Sciatic nerve (tissue), 2 donors: ENCODE results near the gene MROH2A. TPM values are rescaled to one million over a fixed set of nuclear protein-coding genes. Genes with fewer than 3 reads are reported as not detected.

Experiments used
- ATAC-seq: fragments of 200-7000 bp; cut with Tn5 transposase; one replicate; pipeline ENCODE4 v1.9.1; 2020; ENCODE audit warnings: mild to moderate bottlenecking, moderate library complexity
- DNase-seq: peaks from one replicate; pipeline ENCODE4 v3.0.0-alpha.2; 2020; ENCODE audit warnings: low spot score
- intact Hi-C: fragments of 100-400 bp; cut with DNase I; formaldehyde crosslinking; loops from one replicate; pipeline ENCODE4 v1.14.2; 2022
- total RNA-seq: library from RNA; stranded (reverse); fragmentation: NEBNext Ultra II Directional; extraction: Animal tissue kit (Norgen Biotek cat#: 25700); gene quantifications from one replicate; pipeline ENCODE4 v1.2.1, GENCODE V29; 2021
- donor health status: DM: no; HTN: no; CAD: no.
- donor health status: DM: no; HTN: no; CAD: no.

The MROH2A gene
- total RNA-seq, 1 donor from 2014 or later: not detected

GRCh38 chr2:233816334-233816733, 38.2 kb downstream of the MROH2A start:
- intact Hi-C loops: no loop called here
- peak; percentile 19 for DNase-seq
- ATAC-seq: no peak

GRCh38 chr2:233816771-233817170, 38.6 kb downstream of the MROH2A start:
- ATAC-seq (no peak), DNase-seq (peak; percentile 41)
- intact Hi-C loops: no loop called here

GRCh38 chr2:233817361-233817911, 39.3 kb downstream of the MROH2A start:
- intact Hi-C loops: no loop called here
- ATAC-seq (no peak), DNase-seq (peak; percentile 21)

- ATAC-seq (peak; percentile 25), DNase-seq (peak; percentile 33)
- intact Hi-C loops: no loop called here
Observed at GRCh38 chr2:233817995-233818638, 40.0 kb downstream of the MROH2A start.

- intact Hi-C loops: no loop called here
- no peak for ATAC-seq
- peak; percentile 47 for DNase-seq
Observed at GRCh38 chr2:233818639-233819621, 40.8 kb downstream of the MROH2A start.

GRCh38 chr2:233819884-233820773, 42.0 kb downstream of the MROH2A start:
- intact Hi-C loops: no loop called here
- ATAC-seq (no peak), DNase-seq (peak; percentile 27)

GRCh38 chr2:233820774-233821105, 42.6 kb downstream of the MROH2A start:
- ATAC-seq (no peak), DNase-seq (no peak)
- intact Hi-C loops: no loop called here

GRCh38 chr2:233821196-233821595, 43.1 kb downstream of the MROH2A start:
- DNase-seq: no peak
- intact Hi-C loops: no loop called here
- no peak for ATAC-seq

- DNase-seq (no peak), ATAC-seq (no peak)
- intact Hi-C loops: no loop called here
Observed at GRCh38 chr2:233821709-233822100, 43.6 kb downstream of the MROH2A start.

GRCh38 chr2:233822101-233822771, 44.1 kb downstream of the MROH2A start:
- DNase-seq: peak; percentile 40
- intact Hi-C loops: no loop called here

GRCh38 chr2:233822781-233823730, 44.9 kb downstream of the MROH2A start:
- intact Hi-C loops: no loop called here
- DNase-seq: peak; percentile 41
- no peak for ATAC-seq

More at GRCh38 chr2:233822101-233822771, 44.1 kb downstream of the MROH2A start:
- no peak for ATAC-seq

- intact Hi-C loops: no loop called here
- DNase-seq (no peak), ATAC-seq (no peak)
Observed at GRCh38 chr2:233823731-233824121, 45.6 kb downstream of the MROH2A start.

- intact Hi-C loops: no loop called here
- DNase-seq: no peak
- no peak for ATAC-seq
Observed at GRCh38 chr2:233824373-233824772, 46.2 kb downstream of the MROH2A start.

GRCh38 chr2:233828546-233829192, 50.5 kb downstream of the MROH2A start:
- DNase-seq (peak; percentile 32), ATAC-seq (no peak)
- intact Hi-C loops: no loop called here

- ATAC-seq (no peak), DNase-seq (peak; percentile 31)
- intact Hi-C loops: no loop called here
Observed at GRCh38 chr2:233829193-233830110, 51.3 kb downstream of the MROH2A start.
